Effector CD4-positive, alpha-beta T cell (primary cell): ENCODE data around the gene IFNW1. TPM values are rescaled to one million over a fixed set of nuclear protein-coding genes. Genes with fewer than 3 reads are reported as not detected.
"Not testable (repeated sequence)": the region's sequence is repeated elsewhere in the genome, so short reads cannot be mapped to it uniquely, and the experiment has no call there.

Experiments used
- DNase-seq: peaks from one replicate; pipeline ENCODE4 v3.0.0-alpha.2; 2020
- total RNA-seq: gene quantifications from one replicate; lab custom pipeline; 2026; lab: John Stamatoyannopoulos, UW

The IFNW1 gene
- total RNA-seq: not detected

DNA sequence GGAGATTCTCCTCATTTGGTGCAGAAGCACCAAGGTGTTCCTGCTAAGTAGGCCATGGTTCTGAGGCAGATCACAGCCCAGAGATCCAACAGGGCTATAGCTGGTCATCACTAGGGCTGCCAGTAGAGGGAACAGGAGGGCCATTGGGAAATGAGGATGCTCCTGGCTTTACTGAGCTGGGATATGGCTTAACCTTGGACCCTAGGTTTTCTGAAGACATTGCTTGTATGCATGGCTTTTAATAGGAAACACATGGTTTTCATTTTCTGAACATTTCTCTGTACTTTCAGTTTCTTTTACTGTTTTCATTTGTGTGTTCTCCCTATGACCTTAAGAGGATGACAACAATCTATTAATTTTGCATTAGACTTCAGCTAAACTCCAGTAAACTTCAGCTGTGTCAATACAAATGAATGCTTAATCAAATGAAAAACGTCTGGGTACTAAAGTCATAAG lies at the start of gene IFNW1:
TSS of gene IFNW1 (minus strand) at position 406 of the 456 bp plus-strand sequence. CDS start at position 144, 262 bp downstream.
- no peak for DNase-seq

- DNase-seq: not testable (repeated sequence)
These were observed 45.9 kb upstream of the IFNW1 start, which contains the start of gene IFNA4 for GRCh38 chr9:21187487-21187886. IFNA4 (minus strand) TSS chr9:21187587; CDS start chr9:21187531, 56 bp downstream.

GRCh38 chr9:21182810-21183736 lies 41.4 kb upstream of the IFNW1 start:
- DNase-seq: not testable (repeated sequence)

GRCh38 chr9:21174671-21175070 lies 33.0 kb upstream of the IFNW1 start:
- DNase-seq: no peak

GRCh38 chr9:21172156-21172555 lies 30.5 kb upstream of the IFNW1 start:
- no peak for DNase-seq

- DNase-seq: no peak
These were observed 29.7 kb upstream of the IFNW1 start for GRCh38 chr9:21171351-21171750.

- DNase-seq: not testable (repeated sequence)
These were observed 24.9 kb upstream of the IFNW1 start, which contains the start of gene IFNA21 for GRCh38 chr9:21166560-21166959. IFNA21 (minus strand) TSS chr9:21166660; CDS start chr9:21166612, 48 bp downstream.

- no peak for DNase-seq
These were observed 23.9 kb upstream of the IFNW1 start for GRCh38 chr9:21165516-21165915.

- DNase-seq: no peak
These were observed 18.5 kb upstream of the IFNW1 start for GRCh38 chr9:21160178-21160577.

GRCh38 chr9:21155501-21155900 lies 13.9 kb upstream of the IFNW1 start:
- no peak for DNase-seq

GRCh38 chr9:21154018-21154608 lies 12.5 kb upstream of the IFNW1 start:
- DNase-seq: no peak

- DNase-seq: no peak
These were observed 11.8 kb upstream of the IFNW1 start for GRCh38 chr9:21153336-21154017.

- DNase-seq: no peak
These were observed 3.0 kb upstream of the IFNW1 start for GRCh38 chr9:21144603-21145002.

DNA sequence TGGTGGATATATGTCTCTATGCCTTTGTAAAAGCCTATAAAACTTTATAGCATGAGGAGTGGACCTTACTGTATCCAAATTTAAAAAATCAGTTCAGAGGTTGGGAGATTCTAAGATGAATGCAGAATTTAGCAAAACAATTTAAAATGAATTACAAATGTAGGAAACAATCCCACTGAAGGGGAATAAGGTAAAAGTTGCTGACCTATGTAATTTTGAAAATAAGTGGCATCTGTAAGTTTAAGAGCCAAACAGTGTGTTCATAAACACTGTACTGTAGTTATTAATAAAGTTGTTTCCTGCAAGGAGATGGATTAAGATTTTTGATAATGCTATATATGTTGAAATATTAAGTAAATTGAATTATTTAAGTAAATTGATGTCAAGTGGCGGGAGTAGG lies 4.6 kb downstream of the IFNW1 start:
- DNase-seq: no peak

DNA sequence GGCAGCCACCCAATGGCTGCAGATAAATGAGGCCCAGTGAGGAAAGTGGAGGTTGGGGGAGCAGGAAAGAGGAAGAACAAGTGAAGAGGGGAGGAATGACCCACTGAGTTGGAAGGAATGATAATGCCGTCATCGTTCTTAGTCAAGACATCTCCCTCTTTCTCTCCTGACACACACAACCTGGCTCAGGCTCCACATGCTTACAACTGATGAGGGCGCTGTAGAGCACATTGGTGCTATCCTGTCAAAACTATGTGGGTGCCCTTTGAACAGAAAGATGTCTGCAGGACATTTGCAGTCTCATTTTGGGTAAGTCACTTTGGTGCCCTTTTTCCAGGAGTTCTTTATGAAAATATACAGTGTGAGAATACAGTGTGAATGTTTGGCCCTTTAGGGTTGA lies 5.9 kb downstream of the IFNW1 start:
- no peak for DNase-seq

GRCh38 chr9:21128186-21128585 lies 13.4 kb downstream of the IFNW1 start:
- DNase-seq: not testable (repeated sequence)

GRCh38 chr9:21121595-21122251 lies 19.9 kb downstream of the IFNW1 start:
- DNase-seq: no peak

- no peak for DNase-seq
These were observed 20.6 kb downstream of the IFNW1 start for GRCh38 chr9:21121079-21121478.

DNA sequence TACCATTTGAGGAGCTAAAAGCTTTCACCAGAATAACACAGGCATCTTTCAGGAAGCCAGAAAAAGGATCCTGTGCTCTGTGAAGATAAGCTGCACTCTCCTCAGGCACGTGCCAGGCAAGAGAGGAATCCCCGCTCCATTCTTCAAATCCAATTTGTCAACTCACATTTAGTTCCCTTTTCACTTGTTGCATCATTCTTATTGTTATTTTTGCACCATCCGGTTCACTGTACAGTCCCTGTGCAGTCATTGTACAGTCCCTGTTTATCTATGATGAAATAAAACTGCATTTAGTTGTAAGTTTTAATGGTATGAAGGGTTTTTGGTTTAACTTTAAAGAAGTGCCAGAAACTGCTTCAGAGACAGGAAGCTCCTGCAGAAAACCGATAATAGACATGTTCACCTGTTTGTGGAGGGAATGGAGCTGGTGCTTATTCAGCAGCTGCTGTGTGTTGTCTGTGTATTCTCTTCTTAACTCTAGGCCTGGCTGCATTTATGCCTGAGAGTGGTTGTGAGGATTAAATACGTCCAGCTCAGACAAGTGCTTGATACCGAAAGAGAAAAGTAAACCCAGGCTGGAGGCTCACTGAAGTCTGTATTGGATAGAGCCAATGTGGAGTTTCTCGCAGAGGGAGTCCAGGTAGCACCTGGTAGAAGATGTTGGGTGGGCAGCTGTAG lies 22.4 kb downstream of the IFNW1 start:
- no peak for DNase-seq

GRCh38 chr9:21114311-21114710 lies 27.3 kb downstream of the IFNW1 start:
- DNase-seq: no peak

DNA sequence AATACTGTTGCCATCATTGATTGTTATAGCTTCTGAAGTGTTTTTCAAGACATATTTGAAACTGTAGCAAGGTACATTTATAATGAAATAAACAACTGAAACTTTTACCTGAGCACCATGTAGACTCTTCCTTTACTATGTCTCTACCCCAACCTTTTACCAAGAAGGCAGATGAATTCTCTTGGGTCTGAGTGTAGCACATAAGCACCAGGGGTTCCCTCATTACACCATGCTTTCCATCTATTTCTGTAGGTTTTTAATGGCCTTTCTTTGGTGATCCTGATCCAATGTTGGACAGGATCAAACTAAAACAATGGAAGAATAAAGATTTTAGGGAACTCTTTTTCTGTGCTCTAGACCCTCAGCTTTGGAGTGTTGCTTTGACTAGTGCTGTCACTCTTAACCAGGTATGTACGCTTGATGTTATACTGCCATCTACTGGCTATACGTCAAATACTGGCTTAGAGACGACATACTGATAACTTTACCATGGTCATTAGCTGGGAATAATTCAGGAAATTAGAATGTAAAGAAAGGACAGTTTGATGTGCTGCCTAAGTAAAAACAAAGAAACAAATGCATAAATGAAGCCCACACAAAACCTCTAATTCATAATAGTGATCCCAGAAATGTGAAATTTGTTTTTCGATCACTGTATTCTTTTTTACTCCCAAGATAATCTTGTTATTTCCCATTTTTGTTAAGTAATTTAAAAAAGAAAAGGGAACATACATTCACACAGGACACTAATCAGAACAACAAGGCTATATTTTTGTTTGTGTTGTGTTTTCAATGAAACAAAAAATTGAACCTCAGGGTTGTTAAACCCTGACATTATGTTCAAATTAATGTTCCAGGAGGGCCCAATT lies 30.7 kb downstream of the IFNW1 start:
- peak; percentile 13 for DNase-seq
